Measurements from ENCODE around the gene TCF7L2.

The TCF7L2 gene

GRCh38 chr10:113148071-113148825 is 198.2 kb downstream of the TCF7L2 start:
- TF ChIP-seq CTCF (IDR thresholded peaks at IDR 0.05; ENCODE audit: low read length) (no peak), EZH2 (IDR thresholded peaks at IDR 0.05; ENCODE audit: borderline replicate concordance, low read length) (no peak)
- H3K79me2 ChIP-seq (ENCODE audit: insufficient read depth, low read length): no peaks in the 10 kb centered on the region
- no peaks in the 10 kb centered on the region for H3K9me3 ChIP-seq (ENCODE audit: low read length)
- H4K20me1 ChIP-seq (ENCODE audit: insufficient read depth, low read length): no peaks in the 10 kb centered on the region
- no peak overlapping the region for H3K9ac ChIP-seq (ENCODE audit: low read length)
- no peak overlapping the region for H2AFZ ChIP-seq (ENCODE audit: low read length)
- H3K4me2 ChIP-seq (ENCODE audit: low read length): no peak overlapping the region
- no peak overlapping the region for H3K27ac ChIP-seq (ENCODE audit: low read depth, low read length, poor library complexity, severe bottlenecking)
- no peak overlapping the region for H3K4me3 ChIP-seq (ENCODE audit: low read depth, low read length, poor library complexity, severe bottlenecking)
- H3F3A ChIP-seq (ENCODE audit: insufficient read depth, low read length): no peaks in the 10 kb centered on the region
- H3K9me2 ChIP-seq (ENCODE audit: low read depth, low read length): no peaks in the 10 kb centered on the region
- H3K36me3 ChIP-seq (ENCODE audit: insufficient read depth, low read length): peaks cover 90% of the 10 kb centered on the region
- no peaks in the 10 kb centered on the region for H3K4me1 ChIP-seq (ENCODE audit: insufficient read depth, low read length, severe bottlenecking)
- H3K27me3 ChIP-seq (ENCODE audit: insufficient read depth, low read length): no peaks in the 10 kb centered on the region

- H3K79me2 ChIP-seq (ENCODE audit: insufficient read depth, low read length): no peaks in the 10 kb centered on the region
- no peak overlapping the region for H3K4me3 ChIP-seq (ENCODE audit: low read depth, low read length, poor library complexity, severe bottlenecking)
- no peaks in the 10 kb centered on the region for H3K9me3 ChIP-seq (ENCODE audit: low read length)
- H3K27ac ChIP-seq (ENCODE audit: low read depth, low read length, poor library complexity, severe bottlenecking): no peak overlapping the region
- no peaks in the 10 kb centered on the region for H3K4me1 ChIP-seq (ENCODE audit: insufficient read depth, low read length, severe bottlenecking)
- TF ChIP-seq EZH2 (IDR thresholded peaks at IDR 0.05; ENCODE audit: borderline replicate concordance, low read length): no peak
- no peak for TF ChIP-seq CTCF (IDR thresholded peaks at IDR 0.05; ENCODE audit: low read length)
- H3K4me2 ChIP-seq (ENCODE audit: low read length): no peak overlapping the region
- H3K9ac ChIP-seq (ENCODE audit: low read length): no peak overlapping the region
- peaks cover 90% of the 10 kb centered on the region for H3K36me3 ChIP-seq (ENCODE audit: insufficient read depth, low read length)
- no peaks in the 10 kb centered on the region for H3F3A ChIP-seq (ENCODE audit: insufficient read depth, low read length)
- no peaks in the 10 kb centered on the region for H3K9me2 ChIP-seq (ENCODE audit: low read depth, low read length)
- no peaks in the 10 kb centered on the region for H4K20me1 ChIP-seq (ENCODE audit: insufficient read depth, low read length)
- H3K27me3 ChIP-seq (ENCODE audit: insufficient read depth, low read length): no peaks in the 10 kb centered on the region
- H2AFZ ChIP-seq (ENCODE audit: low read length): no peak overlapping the region
Observed at GRCh38 chr10:113148901-113149300, 198.9 kb downstream of the TCF7L2 start.

- Histone ChIP-seq H3F3A (ENCODE audit: insufficient read depth, low read length) (no peaks in the 10 kb centered on the region), H3K4me3 (ENCODE audit: low read depth, low read length, poor library complexity, severe bottlenecking) (no peak overlapping the region), H3K9ac (ENCODE audit: low read length) (no peak overlapping the region), H3K27me3 (ENCODE audit: insufficient read depth, low read length) (no peaks in the 10 kb centered on the region), H3K9me3 (ENCODE audit: low read length) (no peaks in the 10 kb centered on the region), H3K36me3 (ENCODE audit: insufficient read depth, low read length) (peaks cover 90% of the 10 kb centered on the region), H3K79me2 (ENCODE audit: insufficient read depth, low read length) (no peaks in the 10 kb centered on the region), H4K20me1 (ENCODE audit: insufficient read depth, low read length) (no peaks in the 10 kb centered on the region), H2AFZ (ENCODE audit: low read length) (no peak overlapping the region), H3K4me1 (ENCODE audit: insufficient read depth, low read length, severe bottlenecking) (no peaks in the 10 kb centered on the region), H3K27ac (ENCODE audit: low read depth, low read length, poor library complexity, severe bottlenecking) (no peak overlapping the region), H3K9me2 (ENCODE audit: low read depth, low read length) (no peaks in the 10 kb centered on the region), H3K4me2 (ENCODE audit: low read length) (no peak overlapping the region)
- TF ChIP-seq EZH2 (IDR thresholded peaks at IDR 0.05; ENCODE audit: borderline replicate concordance, low read length) (no peak), CTCF (IDR thresholded peaks at IDR 0.05; ENCODE audit: low read length) (no peak)
Observed at GRCh38 chr10:113149626-113150025, 199.6 kb downstream of the TCF7L2 start.
